Activated naive CD8-positive, alpha-beta T cell treated with anti-CD3 and anti-CD28 coated beads, Interleukin-2, amount 50 U/mL, for 16 hours (primary cell): ENCODE results near the gene RPS6KA4.
"Not testable (repeated sequence)": the region's sequence is repeated elsewhere in the genome, so short reads cannot be mapped to it uniquely, and the experiment has no call there.

Source experiments
- DNase-seq: peaks from one replicate; pipeline ENCODE4 v3.0.0-alpha.2; 2020; ENCODE audit warnings: low read depth, low spot score

RPS6KA4 gene

DNA sequence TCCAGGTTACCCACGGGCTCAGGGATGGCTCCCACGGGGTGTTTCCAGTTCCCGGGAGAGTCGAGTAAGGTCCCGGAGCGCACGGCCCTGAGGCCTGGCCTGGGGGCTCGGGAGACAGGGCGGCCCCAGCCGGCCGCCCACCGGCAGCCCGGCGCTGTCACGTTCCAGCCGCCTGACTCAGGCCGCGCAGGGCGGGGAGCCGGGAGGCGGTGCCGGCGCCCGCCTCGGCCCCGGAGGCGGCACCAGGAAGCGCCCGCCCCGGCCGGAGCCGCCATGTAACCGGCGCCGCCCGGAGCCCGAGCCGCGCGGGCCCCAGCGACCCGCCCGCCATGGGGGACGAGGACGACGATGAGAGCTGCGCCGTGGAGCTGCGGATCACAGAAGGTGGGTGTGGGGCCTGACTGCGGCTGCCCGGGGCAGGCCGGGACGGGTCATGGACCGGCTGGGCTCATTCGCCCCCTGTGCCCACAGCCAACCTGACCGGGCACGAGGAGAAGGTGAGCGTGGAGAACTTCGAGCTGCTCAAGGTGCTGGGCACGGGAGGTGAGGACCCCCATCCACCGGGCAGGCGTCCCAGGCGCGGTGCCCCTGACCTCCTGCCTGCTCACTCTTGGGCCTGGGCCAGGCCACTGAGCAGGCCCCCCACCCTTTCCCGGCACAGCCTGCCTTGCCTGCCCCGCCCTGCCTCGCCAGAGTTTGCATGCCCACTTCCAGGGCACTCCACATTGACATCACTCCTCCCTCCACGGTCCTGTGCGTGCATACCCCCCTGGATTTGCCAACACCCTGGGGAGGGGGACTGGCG is at the start of gene RPS6KA4:
Gene RPS6KA4, plus strand, starts transcription at position 256 of the 805 bp plus-strand sequence. Its CDS starts 74 bp downstream, at position 330.
- no peak for DNase-seq

DNA sequence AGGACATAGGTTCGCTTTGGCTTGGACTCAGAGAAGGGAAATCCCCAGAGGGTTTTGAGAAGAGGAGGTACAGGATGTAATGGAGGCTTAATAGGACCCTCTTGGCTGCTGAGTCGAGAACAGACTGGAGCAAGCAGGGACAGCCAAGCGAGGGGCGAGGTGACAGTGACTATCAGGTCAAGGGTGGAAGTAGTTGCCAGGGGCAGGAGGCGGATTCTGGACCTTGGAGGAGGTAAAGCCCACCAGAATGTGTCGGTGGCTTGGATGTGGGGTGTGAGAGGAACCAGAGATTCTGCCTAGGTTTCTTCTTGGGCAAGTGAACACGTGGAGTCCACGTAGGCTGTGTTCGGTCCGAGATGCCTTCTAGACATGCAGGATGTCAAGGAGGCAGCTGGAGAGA is 46.0 kb upstream of the RPS6KA4 start:
- DNase-seq = no peak

DNA sequence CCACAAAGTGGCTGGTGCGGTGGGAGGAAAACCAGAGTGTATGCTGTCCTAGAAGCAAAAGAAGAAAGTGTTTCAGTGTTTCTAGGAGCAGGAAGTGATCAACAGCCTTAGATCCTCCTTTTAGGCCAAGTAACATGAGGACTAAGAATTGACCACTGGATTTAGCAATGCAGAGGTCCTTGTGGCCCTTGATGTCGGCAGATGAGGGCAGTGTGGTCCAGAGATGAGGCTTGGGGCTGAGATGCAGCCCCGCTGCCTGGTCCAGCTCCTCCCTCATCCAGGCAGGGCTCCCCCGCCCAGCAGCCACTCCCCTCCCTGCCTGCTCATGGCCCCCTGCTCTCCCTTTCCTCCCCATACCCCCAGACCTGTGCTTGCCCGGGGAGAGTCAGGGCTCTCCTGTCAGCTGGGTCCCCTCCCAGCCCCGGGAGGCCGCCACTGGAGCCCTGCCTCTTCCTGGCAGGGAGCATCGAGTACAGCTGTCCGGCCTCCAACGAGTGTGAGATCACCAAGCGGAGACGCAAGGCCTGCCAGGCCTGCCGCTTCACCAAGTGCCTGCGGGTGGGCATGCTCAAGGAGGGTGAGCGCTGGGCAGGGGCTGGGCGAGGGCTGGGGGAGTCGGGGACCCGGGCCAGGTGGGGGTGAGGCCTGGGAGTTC is 45.3 kb upstream of the RPS6KA4 start:
- no peak for DNase-seq

DNA sequence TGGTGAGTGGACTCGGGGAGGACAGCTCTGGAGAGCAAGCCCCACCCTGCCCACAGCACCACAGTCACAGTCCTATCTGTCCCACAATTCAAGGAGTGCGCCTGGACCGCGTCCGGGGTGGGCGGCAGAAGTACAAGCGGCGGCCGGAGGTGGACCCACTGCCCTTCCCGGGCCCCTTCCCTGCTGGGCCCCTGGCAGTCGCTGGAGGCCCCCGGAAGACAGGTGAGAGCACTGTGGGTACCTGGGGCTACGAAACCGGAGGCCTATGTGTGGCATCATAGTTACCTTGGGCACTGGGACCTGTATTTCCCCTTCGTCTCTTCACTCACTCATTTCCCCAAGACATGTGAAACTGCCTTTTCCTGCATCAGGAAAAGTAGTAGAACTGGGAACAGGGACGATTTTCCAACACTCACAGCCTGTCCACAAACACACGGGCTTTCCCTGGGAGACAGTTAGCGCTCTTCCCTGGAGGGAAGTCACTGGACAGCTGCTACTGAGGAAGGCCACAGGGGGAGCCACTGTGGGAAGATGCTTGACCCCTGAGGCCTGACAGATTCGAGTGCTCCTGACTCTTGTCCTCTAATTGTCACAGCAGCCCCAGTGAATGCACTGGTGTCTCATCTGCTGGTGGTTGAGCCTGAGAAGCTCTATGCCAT is 44.7 kb upstream of the RPS6KA4 start:
- DNase-seq = no peak

DNA sequence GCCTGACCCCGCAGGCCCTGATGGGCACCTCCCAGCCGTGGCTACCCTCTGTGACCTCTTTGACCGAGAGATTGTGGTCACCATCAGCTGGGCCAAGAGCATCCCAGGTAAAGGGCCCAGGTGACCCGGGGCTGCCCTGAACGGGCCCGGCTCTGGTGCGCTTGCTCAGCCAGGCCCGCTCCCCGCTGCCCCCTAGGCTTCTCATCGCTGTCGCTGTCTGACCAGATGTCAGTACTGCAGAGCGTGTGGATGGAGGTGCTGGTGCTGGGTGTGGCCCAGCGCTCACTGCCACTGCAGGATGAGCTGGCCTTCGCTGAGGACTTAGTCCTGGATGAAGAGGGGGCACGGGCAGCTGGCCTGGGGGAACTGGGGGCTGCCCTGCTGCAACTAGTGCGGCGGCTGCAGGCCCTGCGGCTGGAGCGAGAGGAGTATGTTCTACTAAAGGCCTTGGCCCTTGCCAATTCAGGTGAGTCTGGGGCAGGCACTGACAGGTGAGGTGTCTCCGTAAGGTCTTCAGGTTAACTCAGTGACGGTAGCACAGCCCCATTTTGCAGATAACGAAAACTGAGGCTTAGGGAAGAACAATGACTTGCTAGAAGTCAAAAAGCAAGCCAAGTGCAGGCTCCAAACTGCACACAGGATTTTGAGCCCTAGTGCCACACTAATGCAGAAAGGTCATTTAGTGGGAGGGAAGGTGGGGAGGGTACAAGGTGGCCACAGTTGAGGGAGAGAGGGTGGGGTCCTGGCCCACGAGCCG is 44.0 kb upstream of the RPS6KA4 start:
- DNase-seq = no peak

DNA sequence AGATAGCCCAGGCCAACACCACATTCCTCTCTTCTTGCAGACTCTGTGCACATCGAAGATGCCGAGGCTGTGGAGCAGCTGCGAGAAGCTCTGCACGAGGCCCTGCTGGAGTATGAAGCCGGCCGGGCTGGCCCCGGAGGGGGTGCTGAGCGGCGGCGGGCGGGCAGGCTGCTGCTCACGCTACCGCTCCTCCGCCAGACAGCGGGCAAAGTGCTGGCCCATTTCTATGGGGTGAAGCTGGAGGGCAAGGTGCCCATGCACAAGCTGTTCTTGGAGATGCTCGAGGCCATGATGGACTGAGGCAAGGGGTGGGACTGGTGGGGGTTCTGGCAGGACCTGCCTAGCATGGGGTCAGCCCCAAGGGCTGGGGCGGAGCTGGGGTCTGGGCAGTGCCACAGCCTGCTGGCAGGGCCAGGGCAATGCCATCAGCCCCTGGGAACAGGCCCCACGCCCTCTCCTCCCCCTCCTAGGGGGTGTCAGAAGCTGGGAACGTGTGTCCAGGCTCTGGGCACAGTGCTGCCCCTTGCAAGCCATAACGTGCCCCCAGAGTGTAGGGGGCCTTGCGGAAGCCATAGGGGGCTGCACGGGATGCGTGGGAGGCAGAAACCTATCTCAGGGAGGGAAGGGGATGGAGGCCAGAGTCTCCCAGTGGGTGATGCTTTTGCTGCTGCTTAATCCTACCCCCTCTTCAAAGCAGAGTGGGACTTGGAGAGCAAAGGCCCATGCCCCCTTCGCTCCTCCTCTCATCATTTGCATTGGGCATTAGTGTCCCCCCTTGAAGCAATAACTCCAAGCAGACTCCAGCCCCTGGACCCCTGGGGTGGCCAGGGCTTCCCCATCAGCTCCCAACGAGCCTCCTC is 43.1 kb upstream of the RPS6KA4 start:
- not testable (repeated sequence) for DNase-seq

DNA sequence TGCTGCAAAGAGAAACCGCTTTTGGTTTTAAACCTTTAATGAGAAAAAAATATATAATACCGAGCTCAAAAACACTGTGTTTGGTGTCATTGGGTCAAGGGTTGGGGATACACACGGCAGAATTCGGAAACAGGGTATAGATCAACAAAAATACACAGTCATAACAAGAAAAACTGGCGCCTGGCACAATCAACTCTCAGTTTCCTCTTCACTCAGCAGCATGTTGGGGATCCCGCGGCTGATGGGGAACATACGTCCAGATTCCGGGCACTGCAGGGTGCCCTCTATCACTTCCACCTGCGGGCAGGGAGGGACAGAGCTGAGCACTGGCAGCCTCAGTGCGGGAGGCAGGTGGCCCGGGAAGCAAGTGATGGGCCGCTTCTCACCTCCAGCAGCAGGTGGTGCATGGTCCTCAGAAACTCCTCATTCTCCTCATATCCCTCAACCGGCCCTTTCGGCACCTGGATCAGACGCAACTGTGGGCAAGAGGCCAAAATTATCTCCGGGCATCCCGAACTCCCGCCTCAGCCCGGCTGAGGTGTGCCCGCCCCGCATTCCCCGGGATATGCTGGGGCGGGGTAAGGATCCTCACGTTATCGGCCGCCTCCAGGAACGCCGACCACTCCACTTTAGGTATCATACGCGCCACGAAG is 42.2 kb upstream of the RPS6KA4 start:
- no peak for DNase-seq

DNA sequence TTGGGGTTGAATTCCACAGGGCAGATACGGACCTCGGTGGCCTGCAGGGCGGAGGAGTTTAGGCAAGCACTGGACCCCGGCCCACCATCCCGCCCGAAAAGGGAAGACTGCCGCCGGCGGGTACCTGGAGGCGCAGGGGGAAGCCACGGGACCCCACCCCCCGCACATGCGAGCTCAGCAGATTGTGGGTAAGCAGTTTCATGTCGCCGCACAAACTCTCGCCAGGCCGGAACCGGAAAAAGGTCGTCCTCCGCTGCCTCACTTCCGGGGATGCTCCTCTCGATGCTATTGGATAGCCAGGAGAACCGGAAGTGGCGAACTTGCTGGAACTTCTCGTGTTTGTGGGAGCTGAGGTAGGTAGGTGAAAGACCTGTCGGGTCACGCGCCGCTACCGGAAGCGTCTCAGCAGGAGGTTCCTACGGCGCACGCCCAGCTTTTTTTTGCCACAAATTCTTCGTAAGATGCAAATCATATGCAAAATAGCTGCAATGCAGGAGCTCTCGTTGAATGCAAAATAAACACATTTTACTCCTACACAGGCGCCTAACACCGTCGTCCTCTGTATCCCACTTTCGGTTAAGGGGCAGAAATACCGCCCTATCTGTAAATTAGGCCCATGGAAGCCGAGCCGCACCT is 41.5 kb upstream of the RPS6KA4 start, which contains the start of gene TRMT112:
Gene TRMT112, minus strand, starts transcription at position 235 of the 636 bp plus-strand sequence. Its CDS starts 33 bp downstream, at position 202.
- DNase-seq = peak; percentile 92

DNA sequence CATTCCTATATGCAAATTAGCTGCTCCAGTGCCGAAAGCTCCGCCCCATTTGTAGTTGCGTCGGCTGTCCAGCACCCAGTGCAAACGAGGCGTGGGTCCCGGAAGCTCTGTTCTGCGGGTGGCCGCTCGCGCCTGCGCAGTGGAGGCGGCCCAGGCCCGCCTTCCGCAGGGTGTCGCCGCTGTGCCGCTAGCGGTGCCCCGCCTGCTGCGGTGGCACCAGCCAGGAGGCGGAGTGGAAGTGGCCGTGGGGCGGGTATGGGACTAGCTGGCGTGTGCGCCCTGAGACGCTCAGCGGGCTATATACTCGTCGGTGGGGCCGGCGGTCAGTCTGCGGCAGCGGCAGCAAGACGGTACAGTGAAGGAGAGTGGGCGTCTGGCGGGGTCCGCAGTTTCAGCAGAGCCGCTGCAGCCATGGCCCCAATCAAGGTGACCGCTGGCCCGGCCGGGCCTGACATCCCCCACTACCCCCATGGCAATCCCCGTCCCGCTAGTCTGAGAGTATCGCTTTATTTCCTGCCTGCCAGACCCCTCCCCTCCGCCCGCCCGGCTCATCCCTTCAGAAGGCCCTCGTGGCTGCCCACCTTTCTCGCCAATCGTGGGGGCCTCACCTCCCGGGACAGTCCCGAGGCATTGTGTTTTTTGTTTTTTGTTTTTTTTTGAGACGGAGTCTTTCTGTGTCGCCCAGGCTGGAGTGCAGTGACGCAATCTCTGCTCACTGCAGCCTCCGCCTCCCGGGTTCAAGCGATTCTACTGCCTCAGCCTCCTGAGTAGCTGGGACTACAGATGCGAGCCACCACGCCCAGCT is 40.8 kb upstream of the RPS6KA4 start, which contains the start of gene PRDX5:
Gene PRDX5, plus strand, starts transcription at position 161 of the 805 bp plus-strand sequence. Its CDS starts 95 bp downstream, at position 256.
- DNase-seq = peak; percentile 83

DNA sequence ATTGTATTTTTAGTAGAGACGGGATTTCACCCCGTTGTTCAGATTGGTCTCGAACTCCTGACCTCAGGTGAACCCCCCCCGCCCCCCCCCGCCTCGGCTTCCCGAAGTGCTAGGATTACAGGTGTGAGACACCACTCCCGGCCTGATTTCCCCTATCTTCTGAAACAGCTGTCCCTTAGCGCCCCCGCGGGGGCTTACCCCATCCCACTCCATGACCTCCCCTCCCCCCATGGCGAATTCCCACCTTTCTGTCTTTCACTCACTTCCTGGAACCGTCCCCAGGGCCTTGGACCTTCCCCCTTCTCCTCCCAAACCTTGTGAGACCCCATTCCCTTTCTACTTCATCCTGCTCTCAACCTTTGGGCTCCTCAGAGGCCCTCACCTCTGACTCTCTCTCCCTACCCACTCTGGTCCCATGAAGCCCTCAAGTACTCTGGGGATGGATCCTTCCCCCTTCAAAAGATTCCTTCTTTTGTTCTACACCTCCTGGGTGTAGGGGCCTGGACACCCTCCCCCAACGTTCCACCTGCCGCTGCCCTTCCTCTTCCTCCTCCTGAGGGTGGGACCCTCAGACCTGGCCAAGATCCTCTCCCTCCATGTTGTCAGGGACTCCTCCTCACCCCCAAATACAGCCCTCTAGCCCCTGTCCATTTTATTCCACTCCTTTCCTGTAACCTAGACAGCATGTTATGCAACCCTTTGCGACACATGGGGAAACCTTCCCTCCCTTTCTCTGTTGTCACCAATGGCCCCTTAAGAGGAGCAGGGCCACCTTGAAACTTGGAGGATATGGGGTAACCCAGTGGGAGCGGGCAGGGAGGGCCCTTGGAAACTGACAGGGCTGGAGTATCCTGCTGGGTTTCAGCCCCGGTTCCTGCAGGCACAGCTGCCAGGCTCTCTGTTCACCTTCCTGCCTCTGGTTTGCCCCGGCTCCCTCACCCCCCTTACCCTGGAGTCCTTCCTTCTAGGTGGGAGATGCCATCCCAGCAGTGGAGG is 39.9 kb upstream of the RPS6KA4 start:
- DNase-seq = no peak

DNA sequence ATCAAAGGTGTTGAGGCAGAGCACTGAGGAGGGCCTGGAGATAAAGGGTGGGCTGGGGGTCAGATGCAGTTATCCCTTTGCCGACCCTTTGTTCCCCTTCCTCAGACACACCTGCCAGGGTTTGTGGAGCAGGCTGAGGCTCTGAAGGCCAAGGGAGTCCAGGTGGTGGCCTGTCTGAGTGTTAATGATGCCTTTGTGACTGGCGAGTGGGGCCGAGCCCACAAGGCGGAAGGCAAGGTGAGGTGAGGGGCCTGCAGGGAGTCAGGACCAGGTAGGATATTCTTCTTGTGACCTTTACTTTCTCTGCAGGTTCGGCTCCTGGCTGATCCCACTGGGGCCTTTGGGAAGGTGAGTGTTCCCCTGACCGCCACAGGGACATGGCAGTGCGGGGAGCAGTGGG is 38.4 kb upstream of the RPS6KA4 start:
- no peak for DNase-seq

DNA sequence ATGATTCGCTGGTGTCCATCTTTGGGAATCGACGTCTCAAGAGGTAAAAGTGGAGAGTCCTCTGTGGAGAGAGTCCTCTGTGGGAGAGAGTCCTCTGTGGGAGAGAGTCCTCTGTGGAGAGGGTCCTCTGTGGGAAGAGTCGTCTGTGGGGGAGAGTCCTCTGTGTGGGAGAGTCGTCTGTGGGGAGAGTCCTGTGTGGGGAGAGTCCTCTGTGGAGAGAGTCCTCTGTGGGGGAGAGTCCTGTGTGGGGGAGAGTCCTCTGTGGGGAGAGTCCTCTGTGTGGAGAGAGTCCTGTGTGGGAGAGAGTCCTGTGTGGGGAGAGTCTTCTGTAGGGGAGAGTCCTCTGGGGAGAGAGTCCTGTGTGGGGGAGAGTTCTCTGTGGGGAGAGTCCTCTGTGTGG is 37.9 kb upstream of the RPS6KA4 start:
- DNase-seq = no peak

DNA sequence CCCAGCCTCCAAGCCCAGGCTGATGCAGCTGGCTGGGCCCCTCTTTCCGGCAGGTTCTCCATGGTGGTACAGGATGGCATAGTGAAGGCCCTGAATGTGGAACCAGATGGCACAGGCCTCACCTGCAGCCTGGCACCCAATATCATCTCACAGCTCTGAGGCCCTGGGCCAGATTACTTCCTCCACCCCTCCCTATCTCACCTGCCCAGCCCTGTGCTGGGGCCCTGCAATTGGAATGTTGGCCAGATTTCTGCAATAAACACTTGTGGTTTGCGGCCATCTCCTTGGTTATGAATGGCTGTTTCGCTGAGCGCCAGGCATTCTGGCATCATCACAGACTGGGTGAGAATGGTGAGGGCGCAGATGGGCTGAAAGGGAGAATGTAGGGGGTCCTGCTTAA is 37.4 kb upstream of the RPS6KA4 start:
- DNase-seq = no peak

DNA sequence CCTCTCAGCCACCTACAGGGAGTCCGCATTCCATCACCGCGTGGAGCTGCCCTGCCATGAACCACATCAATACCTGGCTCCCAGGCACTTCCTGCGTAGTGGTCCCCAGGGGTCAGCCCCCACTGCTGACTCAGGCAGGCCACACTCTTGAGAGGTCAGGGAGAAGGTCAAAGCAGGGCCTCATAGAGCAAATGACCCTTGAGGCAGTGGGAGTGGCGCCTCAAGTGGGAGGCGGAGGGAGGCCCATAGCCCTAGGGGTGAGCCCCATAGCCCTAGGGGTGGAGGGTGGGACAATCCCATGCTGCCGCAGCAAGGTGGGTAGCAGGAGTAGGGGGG is 36.1 kb upstream of the RPS6KA4 start:
- no peak for DNase-seq

DNA sequence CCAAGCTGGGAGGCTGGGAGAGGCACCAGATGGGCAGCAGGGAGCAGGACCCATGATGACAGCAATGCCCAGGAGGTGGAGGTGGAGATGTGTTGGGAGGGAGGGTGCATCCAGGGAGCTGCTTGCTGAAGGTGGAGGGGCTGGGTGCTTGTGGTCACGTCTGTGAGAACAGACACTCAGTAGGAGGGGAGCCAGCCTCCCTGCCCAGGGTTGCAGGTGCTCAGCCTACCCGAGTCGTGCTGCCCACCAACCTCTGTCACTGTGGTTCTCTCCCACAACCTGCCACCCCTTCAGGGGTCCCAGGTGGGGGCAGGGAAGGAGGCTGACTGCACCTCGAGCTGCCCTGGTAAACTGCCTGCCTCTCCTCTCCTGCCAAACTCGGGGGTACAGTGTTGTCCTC is 35.6 kb upstream of the RPS6KA4 start:
- DNase-seq = no peak

DNA sequence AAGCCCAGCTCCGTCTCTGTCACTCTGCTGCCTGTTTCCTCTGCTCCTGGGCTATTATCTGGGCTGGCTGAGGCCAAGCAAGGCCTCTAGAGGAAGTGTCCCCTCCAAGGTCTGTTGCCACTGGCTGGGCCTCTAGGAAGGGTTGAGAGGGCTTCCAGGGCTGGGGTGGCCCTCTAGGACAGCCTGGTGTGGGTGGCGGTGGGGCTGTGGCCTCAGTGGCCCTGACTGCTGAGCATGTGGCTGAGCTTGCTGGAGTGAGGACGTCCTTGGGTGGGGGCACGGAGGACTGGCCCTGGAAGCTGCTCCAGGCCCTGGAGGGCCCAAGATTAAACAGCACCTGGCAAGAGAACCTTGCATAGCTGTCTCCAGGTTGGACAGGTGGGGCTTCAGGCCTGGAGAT is 35.0 kb upstream of the RPS6KA4 start:
- not testable (repeated sequence) for DNase-seq

DNA sequence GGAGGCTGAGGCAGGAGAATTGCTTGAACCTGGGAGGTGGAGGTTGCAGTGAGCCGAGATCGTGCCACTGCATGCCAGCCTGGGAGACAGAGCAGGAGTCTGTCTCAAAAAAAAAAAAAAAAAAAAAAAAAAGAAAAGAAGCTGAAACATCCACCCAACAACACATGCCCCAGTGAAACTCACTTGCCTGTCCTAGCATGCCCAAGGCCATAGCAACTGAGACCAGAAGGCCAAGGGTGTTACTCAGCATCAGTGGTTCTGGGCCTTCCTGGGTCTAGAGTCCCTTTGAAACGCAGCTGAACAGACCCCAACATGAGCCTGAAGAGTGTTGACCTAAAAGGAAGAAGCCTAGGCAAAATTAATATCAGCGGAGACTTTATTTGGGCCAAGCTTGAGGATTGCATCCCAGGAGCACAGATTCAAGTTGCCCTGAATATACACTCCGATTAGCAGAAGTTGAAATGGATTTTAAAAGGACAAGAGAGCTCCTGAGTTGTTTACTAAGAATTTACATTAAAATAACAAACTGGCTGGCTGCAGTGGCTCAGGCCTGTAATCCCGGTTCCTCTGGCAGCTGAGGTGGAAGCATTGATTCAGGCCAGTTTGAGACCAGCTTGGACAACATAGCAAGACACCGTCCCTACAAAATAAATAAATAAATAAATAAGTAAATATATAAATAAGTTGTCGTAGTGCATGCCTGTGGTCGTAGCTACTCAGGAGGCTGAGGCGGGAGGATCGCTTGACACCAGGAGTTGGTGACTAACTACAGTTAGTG is 34.1 kb upstream of the RPS6KA4 start:
- no peak for DNase-seq
